Measurements from ENCODE around the gene RPS6KA3.

RPS6KA3 gene

DNA sequence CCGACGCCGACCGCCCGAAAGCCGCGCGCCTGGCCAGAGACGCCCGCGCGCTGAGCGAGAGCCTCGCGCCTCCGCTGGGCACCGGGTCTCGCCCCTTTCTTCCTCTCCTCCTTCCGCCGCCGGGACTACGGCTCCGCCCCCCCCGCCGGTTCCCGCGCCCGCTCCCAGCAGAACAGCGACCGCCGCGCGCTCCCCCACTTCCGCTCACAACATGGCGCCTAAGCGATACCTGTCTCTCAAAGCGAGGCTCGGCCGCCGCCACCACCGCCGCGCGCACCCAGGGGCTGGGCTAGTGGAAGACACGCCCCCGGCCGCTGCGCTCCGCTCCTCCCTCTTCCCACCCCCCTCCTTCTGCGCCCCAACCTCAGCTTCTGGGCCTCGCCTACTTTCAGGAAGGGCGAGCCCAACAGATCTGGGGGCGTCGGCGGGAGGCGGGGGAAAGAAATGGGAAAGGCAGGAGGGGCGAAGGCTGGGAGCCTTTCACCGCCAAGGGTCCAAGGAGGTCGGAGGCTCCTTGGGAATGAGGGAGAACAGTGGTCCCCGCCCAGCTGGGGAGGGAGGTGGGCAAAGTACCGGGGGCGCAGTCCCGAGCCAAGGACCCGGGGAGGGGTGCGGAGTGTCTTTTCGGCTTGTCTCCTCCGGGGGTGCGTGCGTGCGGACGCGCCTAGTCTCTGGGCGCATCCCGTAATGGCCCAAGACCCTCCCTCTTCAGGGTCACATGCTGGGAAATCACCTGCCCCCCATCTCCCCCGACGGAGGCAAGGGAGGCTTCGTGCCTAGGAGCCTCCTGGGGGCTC lies at the start of gene RPS6KA3:
Gene RPS6KA3 (minus strand): TSS at position 100 of the 797 bp plus-strand sequence. CDS start 277 bp downstream, outside the sequence.
- peak; percentile 60 for DNase-seq (ENCODE audit: low spot score)

DNA sequence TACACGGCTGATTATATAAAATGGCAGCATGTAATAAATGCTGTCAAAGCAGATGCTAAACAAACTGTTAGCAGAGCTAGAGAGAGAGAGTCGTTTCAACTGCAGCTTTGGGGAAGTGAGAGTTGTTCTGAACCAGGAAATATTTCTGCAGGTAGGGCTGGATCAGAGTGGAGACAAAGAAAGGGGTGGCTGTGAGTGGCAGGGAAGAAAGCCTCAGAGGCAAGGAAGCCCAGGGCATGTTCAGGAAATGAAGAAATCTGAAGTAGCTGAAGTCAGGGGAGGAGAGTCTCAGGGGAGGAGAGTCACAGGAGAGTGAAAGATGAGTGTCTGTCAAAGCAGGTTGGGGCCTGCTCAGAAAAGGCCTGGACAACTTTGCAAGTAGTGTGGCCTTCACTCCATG lies 48.4 kb upstream of the RPS6KA3 start:
- no peak for DNase-seq (ENCODE audit: low spot score)

DNA sequence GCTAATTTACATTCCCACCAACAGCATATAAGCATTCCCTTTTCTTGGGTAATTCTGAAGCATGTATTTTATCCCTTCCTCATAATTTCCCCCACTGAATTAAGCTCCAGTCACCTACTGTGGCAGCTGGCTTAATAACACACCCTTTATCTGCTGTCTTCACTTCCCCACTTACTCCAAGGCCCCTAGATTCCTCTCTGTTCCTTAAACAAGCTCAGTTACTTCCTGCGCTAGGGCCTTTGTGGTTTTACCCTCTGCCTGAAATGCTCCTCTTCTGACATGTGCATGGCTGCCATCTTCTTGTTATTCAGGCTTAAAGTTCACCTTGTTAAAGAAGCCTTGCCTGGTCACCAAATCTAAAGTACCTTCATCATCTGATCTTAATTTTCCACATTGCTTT lies 47.2 kb upstream of the RPS6KA3 start:
- no peak for DNase-seq (ENCODE audit: low spot score)

DNA sequence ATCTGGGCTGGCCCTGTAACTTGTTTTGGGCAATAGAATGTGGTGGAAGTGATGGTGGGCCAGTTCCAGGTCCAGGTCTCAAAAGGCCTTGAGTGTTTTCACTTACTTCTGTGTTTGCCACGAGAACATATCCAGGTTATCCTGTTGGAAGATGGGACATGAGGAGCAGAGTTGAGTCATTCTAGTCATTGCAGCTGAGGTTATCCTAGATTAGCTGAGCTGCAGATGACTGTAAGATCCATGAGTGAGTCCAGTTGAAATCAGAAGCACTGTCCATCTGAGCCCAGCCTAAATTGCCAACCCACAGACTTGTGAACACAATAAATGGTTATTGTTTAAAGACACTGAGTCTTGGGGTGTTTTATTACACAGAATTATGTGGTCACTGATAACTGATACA lies 45.3 kb upstream of the RPS6KA3 start:
- no peak for DNase-seq (ENCODE audit: low spot score)

DNA sequence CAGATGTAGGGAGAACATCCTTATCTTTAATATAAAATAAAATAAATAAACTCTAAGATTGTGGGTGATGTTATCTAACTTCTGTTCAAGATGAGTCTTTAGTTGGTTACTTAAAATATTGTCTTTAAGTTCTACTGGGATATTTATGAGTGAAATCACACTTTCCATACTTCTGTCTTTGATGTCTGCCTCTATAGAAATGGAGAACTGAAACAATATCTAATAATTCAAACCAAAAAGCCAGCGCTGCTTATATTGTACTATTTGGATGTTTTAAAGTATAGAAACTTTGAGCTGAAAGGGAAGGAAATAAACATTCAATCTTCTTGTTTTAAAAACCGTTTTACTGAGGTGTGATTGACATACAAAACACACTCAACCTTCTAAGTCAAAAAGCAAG lies 44.8 kb upstream of the RPS6KA3 start:
- no peak for DNase-seq (ENCODE audit: low spot score)

DNA sequence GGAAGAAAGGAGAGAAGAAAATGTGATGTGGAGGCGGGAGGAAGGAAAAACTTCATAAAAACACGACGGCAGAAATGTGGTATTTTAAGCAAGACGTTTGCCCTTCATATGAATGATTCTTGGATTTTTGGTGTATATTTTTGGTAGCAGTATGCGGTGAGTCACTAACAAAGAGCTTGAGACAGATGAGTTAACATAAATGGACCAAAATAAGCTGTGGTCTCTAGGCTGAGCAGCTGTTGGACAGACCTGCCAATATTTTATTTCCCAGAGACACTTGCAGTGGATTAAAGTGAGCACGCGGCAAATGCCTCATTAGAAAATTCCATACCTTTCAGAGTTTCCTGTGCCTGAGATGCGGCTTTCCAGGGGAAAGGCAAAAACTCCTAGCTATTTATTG lies 43.1 kb upstream of the RPS6KA3 start:
- DNase-seq (ENCODE audit: low spot score): no peak

DNA sequence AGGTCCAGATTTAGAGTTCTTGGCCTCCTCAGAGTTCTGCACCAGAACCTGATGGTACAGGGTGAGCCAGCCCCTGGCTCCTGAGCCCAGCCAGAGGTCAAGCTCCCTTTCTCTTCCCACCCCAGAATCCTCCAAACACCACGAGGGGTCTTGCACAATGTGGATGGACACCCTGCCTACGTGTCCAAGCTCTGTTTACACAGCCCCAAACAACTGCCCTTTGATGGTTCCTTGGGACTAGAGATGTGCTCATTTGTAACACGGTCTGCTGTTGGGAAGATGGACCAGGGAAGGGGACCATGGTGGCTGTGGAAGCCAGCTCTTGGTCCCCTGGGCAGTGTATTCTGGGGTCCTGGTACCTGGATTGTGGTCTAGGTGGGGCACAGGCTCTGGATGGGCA lies 40.0 kb upstream of the RPS6KA3 start:
- no peak for DNase-seq (ENCODE audit: low spot score)

DNA sequence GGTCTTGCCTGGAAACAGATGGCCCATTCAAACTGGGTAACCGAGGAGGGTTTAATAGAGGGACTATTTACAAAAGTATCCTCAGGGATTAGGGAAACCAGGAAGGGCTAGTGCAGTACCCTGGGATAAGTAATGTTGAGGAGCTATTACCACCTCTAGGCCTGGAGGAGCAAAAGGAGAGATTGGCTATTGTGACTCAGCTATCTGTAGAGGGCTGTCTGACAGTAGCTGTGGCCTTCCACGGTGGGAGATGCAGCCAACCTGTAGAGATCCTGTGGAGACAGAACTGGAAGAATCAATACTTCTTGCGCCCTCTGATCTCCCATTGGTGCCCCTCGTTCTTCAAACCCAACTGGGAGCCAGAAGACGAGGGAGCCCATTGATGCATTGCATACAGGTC lies 34.1 kb upstream of the RPS6KA3 start:
- no peak for DNase-seq (ENCODE audit: low spot score)

DNA sequence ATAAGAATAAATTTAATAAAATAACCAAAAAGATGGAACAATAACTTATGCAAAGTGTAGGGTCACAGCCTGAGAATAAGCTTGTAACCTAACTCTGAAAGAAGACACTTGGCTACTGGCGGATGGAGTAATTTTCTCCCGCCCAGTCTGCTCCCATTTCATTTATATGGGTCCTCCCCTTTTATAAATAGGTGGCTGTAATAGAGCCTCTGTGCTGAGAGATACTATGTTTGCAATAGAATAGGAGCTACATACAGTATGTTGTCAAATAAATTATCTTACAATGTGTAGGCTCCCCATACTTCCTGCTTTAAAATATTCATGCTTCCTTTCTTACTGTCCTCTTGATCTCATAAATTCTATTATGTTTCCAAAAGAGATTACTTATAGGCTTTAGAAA lies 28.2 kb upstream of the RPS6KA3 start:
- no peak for DNase-seq (ENCODE audit: low spot score)

DNA sequence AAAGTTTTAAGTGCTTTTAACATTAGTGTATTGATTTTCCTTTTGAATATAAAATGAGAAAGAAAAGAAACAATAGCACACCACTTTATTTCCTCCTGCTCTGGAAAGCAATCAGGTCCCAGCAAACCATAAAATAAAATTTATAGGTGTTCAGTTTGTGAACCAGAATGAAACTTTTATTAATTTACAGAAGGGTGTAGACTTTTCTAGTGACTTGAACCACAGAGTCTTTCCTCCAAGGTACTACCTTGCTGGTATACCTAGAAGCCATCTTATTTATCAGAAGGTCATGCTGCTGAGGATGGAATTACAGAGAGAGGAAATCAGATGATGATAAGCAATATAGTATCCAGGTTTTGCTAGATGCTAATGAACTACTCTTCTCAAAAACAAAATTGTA lies 27.6 kb upstream of the RPS6KA3 start:
- DNase-seq (ENCODE audit: low spot score): no peak

DNA sequence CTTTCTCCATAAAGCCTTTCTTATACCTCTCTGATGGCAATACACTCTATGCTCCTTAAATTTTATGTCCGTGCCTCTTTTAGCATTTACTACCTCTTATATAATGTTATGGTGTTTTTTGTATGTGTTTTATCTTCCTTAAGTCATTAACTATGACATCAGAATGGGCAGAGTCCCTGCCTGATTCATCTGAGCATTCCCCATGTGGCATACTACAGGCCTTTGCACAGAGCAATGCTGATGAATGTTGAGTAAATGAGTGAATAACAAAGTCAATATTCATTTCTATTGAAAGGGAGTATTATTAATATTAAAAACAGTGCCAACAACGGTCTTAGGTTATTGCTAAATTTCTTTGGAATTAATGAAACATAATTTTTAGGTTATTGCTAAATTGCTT lies 18.8 kb upstream of the RPS6KA3 start:
- DNase-seq (ENCODE audit: low spot score): no peak

DNA sequence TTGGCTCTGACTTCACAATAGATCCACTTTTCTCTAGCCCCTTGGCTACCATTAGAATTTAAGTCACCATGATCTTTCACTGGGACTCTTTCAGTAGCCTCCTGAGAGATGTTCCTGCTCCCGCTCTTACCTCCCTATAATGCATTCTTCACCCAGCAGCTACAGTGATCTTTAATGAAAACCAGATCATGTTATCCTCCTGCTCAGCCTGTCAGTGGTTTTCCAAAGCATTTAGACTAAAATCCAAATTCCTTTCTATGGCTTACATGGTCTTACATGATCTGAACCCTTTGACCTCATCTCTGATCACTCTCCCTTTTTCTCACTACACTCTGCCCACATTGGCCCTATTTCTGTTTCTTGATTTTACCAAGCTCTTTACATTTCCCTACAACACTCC lies 18.3 kb upstream of the RPS6KA3 start:
- no peak for DNase-seq (ENCODE audit: low spot score)

DNA sequence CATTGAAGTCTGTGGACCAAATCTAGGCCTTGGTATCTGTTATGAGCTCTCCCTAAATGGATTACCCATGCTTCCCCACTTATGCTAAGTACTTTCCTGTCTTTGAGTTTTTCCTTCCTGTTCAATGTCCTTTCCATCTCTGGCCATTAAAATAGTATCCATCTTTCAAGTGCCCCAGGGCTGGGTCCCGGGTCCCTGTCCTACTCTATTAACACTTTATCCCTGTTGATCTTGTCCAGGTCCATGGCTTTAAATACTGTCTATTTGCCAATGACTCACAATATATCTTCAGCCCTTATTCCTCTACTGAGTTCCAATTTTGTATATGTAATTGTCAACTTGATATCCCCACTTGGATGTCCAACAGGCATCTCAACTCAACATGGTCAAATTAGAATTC lies 17.7 kb upstream of the RPS6KA3 start:
- no peak for DNase-seq (ENCODE audit: low spot score)

DNA sequence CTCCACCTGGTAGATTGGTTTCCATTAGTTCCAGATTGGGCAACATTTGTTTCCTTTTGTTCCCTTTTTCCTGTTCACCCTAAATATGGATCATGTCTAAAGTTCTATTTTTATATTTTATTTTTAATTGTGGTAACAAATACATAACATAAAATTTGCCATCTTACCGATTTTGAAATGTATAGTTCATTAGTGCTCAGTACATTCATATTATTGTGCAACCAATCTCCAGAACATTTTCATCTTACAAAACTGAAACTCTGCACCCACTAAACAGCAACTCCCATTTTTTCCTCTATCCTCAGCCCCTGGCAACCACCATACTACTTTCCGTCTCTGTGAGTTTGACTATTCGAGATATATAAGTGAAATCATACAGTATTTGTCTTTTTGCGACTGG lies 14.2 kb upstream of the RPS6KA3 start:
- DNase-seq (ENCODE audit: low spot score): no peak

DNA sequence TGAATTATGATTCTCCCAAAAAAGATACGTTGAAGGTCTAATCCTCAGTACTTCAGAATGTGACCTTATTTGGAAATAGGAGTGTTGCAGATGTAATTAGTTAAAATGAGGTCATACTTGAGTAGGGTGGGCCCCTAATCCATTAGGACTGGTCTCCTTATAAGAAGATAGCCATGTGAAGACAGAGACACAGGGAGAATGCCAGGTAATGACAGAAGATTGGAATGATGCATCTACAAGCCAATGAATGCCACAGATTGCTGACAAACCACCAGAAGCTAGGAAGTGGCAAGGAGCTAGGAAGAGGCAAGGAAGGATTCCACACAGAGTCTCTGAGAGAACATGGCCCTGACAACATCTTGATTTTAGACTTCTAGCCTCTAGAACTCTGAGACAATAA lies 7.4 kb upstream of the RPS6KA3 start:
- no peak for DNase-seq (ENCODE audit: low spot score)

DNA sequence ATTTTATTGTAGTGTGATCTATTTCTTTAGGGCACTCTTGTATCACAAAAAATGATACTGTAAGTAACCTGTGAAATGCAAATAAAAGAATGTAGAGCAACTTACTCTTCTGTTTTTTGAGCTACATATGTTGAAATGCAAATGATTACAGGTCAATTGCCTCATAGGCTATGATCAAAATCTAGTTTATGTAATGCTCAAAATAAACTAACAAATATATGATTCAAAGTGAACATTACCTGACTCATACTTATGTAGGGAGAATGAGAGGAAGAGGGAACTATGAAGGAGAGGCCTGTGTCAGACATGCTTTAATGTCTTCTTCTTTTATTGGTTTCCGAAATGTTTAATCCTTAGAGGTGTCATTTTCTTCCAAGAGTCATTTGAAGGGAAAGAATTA lies 5.0 kb upstream of the RPS6KA3 start:
- DNase-seq (ENCODE audit: low spot score): no peak

DNA sequence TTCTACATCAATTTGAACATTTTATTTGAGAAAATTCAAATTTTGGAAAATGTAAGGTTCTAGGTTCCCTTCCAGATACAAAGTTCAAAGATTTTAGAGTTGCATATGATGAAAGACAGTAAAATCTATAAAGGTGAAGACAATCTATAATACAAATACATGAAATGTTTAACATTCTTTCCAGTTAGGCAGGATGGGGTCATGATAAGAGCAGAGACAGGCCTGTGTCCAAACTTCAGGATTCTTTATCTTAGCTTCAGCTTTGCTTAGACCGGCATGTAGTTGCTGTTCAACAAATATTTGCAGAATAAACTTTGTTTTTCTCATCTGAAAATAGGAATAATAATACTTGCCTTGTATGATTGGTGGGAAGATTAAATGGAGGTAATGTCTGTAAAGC lies 4.5 kb upstream of the RPS6KA3 start:
- DNase-seq (ENCODE audit: low spot score): no peak

DNA sequence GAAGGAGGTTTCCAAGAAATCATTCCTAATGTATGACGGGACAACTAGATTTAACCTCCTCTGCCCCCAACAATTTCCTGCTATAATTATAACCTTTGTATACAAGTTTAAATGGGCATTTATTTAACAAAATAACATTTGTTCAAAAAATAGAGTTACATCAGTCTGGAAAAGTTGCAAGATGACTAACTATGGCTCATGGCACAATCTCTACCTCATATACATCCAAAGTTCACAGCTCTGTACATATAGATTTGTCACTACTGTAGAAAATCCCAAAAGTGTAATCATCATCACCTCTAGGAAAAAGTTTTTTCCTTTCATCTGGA lies 3.8 kb upstream of the RPS6KA3 start:
- peak; percentile 53 for DNase-seq (ENCODE audit: low spot score)

DNA sequence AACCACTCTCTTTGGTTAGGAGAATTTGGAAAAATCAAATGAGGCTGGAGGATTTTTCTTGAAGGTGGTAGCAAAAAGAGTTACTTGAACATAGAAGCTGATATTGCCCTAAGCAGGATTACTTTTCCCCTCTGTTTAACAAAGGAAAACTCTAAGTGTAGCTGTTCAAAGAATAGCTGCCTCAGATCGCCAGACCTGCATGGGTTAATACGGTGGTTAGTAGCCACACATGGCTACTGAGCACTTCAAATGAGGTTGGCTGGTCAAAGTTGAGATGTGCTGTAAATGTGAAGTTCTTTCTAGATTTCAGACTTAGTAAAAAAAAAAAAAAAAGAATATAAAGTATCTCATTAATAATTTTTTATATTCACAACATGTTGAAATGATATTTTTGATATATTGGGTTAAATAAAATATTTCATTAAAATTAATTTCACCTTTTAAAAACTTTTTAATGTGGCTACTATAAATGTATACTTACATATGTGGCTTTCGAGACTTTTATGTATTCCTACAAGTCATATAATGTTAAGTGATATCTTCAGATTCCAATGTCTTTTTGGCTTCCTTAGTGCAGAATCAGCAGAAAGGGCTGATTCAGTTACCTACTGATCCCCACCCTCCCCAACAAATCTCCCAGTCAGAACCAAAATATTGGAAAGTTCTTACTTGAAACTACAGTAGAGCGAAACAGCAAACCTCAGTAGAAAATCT lies 3.3 kb upstream of the RPS6KA3 start:
- no peak for DNase-seq (ENCODE audit: low spot score)

DNA sequence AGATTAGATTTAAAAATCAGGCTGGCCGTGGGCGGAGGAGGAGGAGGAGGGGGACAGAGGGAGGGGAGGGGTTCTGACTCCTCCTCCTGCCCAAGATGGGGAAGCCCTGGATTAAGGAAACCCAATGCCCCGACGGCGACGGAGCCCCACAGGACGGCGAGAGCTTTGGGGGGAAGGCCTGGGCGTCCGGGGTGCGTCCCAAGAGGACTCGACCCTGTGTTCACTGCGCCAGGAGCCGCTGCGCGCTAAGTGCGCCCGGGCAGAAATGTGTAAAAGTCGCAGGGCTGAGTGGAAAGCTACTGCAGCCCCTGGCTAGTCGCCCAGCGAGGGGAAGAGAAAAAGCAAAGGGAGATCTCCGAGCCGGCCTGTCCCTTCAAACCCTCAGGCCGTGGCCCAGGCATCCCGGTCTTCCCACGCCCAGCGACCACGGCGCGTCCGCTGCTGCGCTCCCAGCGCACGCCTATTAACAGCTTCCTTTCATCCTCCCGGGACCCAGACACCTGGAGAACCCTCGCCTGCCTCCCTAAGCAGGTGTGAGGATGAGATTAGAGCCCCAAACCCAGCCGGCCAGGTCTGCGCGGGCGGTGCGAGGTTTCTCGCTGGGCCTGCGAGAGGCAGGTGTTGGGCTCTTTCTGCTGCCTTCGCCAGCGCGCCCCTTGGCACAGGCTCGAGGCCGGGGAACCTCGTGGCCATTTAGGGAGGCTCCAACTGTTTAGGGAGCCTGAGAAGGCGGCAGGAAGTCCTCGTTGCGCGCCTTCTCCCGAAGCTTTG lies 1.4 kb upstream of the RPS6KA3 start:
- DNase-seq (ENCODE audit: low spot score): no peak

DNA sequence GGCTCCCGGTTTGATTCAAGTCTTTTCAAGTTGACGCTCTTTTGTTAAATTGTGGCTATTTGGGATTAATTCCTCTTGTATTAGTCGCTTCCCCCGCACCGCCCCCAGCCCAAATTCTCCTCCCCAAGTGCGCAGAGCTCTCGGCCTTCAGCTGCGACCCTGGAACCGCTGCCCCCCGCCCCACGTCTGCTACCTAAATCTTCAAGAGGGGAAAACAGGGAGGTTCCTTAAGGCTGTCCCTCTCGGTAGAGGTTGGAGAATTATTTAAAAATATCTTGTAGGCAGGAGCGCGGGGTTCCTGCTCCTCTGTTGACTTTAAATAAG lies 860 bp upstream of the RPS6KA3 start:
- DNase-seq (ENCODE audit: low spot score): no peak

DNA sequence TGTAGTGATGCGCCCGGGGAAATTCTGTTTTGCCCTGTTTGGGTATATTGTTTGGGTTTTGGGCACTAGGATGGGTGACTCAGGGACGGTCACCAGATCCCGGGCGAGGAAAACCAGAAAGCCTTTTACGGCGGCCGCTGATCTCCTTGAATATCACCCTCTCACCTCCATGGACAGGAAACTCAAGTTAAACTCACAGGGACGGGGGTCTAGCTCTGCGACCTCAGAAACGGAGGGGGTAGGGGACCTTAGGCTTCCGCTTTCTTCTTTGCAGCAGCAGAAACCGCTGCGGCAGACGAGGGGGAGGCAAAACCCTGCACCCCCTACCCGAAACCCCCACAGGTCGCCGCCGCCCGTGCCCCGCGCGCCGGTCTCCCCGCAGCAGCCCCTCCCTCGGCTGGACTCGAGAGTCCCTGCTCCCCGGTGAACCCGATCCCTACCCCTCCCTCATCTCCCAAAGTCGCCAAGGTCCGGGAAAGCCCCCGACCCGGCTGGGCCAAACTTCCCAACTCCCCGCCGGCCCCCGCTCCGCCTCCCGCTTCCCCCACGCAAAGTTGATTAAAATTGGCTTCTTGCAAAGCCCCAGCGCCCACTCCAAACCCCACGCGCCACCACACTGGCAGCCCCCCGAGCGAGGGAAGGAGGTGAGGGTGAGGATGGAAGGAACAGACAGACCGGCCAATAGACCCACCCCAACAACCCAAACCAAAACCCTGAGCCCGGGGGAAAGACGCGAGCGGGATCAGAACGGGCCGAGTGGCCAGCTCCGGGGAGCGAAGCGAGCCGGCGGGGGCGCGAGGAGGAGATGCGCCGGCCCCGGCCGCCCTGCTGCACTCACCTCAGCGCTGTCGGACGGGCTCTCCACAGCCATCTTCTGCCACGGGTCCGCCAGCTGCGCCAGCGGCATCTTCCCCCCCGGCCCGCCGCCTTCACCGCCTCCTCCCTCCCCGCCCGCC lies 705 bp downstream of the RPS6KA3 start:
- DNase-seq (ENCODE audit: low spot score): no peak
